A673 (cell line): ENCODE data around the gene GLYR1.

Experiments
- CTCF ChIP-seq: fragments of 300-800, 200-600 bp; sonication (generic); conservative IDR thresholded peaks from 2 replicates; pipeline ENCODE4 v1.5.1; 2017; ENCODE audit warnings: low read depth, mild to moderate bottlenecking, antibody characterized with exemption, low read length, moderate library complexity, mixed read lengths
- EZH2 ChIP-seq: fragments of 200-600 bp; sonication (generic); IDR thresholded peaks from 2 replicates; pipeline ENCODE4 v1.6.1; 2017; ENCODE audit warnings: borderline replicate concordance, low read depth, mild to moderate bottlenecking, mixed read lengths, antibody characterized with exemption, low read length; ENCODE audit not compliant: poor library complexity, severe bottlenecking

- no peak for TF ChIP-seq CTCF
- no peak for TF ChIP-seq EZH2
These were observed 24.0 kb upstream of the GLYR1 start for GRCh38 chr16:4871071-4871470.
